Thyroid gland (tissue), 4 donors: ENCODE data around the gene HEBP1.

Experiments
- CTCF ChIP-seq, 6 experiments: fragments of 200-600 bp in 3 of 6; fragments of 450-650 bp in 3 of 6; sonication (generic) in 3 of 6; IDR thresholded peaks; one replicate each; pipeline ENCODE4 v1.5.1; 2016 to 2019; ENCODE audit warnings: antibody characterized with exemption in 6 of 6, mild to moderate bottlenecking in 2 of 6, inconsistent platforms in 1 of 6, moderate library complexity in 1 of 6
- POLR2A ChIP-seq, 2 donors: fragments of 450-650 bp; IDR thresholded peaks; one replicate each; pipeline ENCODE4 v1.6.1; 2017; ENCODE audit warnings: antibody characterized with exemption in 2 of 2, mild to moderate bottlenecking in 2 of 2, moderate library complexity in 1 of 2

GRCh38 chr12:12987421-12987820 lies 12.6 kb downstream of the HEBP1 start:
- TF ChIP-seq CTCF (IDR thresholded peaks at IDR 0.05): no peak
- TF ChIP-seq POLR2A (IDR thresholded peaks at IDR 0.05): no peak
